HG03025 (cell line): ENCODE data around the gene EIF3M.
"Not testable (repeated sequence)": the region's sequence is repeated elsewhere in the genome, so short reads cannot be mapped to it uniquely, and the experiment has no call there.

Experiments used
- ATAC-seq: cut with Tn5 transposase; IDR thresholded peaks from one replicate; pipeline ENCODE4 v1.9.1; 2021; ENCODE audit warnings: mild to moderate bottlenecking, moderate library complexity; ENCODE audit not compliant: unreplicated experiment, low FRiP score

The EIF3M gene

DNA sequence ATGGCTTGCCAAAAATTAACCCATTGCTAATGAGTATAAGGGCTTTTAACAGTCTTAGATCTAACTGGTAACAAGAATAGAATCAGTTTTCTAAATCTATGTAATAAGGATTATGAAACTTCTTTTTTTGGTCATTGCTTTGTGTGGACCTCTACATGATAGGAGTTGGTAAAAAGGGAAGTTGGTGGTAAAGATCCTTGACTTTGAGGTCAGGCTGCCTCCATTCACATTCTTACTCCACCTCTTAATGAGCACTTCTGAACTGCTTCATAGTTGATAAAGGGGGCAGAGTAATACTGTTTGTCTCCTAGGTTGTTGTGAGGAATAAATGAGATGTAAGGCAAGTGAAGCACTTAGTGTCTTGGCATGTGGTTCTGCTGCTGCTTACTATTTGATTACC, 10.6 kb downstream of the EIF3M start:
- ATAC-seq: no peak

DNA sequence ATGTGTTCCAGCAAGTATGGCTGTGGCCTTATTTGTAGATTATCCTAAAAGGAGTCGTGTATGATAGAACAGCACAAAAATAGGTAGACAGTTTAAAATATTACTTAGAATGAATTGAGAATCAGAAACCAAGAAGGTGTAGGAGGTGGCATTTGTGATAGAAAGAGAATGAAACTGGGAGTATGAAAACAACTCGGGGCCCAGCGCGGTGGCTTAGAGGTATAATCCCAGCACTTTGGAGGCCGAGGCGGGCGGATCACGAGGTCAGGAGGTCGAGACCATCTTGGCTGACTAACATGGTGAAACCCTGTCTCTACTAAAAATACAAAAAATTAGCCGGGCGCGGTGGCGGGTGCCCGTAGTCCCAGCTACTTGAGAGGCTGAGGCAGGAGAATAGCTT, 12.5 kb downstream of the EIF3M start:
- ATAC-seq: not testable (repeated sequence)

DNA sequence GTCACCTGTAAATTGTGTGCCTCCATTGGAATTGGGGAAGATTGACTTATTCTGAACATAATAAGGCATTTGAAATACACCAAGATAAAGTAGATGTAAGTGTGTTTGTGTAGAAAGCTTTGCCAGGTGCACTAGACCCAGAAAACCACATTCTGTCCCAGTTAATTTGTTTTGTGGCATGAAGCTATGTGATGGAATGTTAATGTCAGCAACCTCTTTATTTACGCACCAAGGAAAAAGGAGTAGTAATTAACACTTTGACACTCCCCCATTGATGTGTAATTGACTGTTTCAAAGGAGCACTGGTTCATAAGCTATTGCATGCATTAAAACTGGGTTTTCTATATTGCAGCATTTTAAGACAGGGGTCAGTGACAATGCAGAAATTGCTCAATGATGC, 14.3 kb downstream of the EIF3M start:
- ATAC-seq: no peak

DNA sequence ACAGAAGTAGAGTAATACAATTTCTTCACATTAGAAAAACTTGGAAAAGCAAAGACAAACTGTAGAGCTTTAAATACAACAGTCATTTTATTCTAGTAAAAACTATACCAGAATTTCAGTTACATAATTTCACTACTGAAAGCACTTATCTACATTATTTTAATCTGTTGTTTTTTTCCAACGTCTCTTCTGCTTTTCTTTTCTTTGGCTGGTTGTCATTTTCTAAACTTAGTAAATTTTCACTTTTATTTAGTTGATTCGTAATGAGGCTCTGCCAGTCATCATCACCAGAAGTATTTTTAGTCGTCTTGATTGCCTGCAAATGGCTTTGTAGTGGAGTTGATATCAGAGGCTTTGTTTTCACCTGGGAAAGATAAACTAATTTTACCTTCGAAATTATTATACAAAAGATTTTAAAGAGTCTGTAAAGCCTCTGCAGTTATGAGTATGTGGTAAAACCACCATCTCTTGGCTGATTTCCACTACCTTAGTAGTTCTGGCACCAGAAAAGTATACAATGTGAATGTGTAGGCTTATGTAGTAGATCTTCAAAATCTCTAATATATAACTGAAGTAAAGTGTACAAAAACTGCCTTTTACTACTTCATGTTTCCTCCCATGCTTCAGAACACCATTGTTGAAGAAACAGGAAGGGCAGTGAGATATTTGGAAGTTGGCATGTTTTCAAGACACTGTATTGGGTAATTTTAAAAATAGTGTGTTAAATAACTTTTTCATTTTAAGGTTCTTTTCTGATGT, 19.2 kb downstream of the EIF3M start:
- ATAC-seq: no peak

DNA sequence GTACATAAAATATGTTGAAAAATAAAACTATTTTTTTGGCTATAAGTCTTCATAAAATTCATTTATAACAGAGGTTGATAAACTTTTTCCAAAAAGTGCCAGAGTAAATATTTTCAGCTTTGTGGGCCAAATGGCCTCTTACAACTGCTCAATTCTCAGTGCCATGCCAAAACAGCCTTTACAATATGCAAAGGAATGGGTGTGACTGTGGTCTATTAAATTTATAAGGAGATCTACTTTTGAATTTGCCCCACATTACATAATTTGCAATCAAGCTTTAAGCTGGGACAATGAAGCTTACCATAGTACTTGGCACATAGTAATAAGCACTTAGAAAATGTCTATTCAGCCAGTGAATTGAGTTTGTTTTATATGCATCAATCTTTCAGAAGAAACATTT, 22.6 kb downstream of the EIF3M start:
- no peak for ATAC-seq

DNA sequence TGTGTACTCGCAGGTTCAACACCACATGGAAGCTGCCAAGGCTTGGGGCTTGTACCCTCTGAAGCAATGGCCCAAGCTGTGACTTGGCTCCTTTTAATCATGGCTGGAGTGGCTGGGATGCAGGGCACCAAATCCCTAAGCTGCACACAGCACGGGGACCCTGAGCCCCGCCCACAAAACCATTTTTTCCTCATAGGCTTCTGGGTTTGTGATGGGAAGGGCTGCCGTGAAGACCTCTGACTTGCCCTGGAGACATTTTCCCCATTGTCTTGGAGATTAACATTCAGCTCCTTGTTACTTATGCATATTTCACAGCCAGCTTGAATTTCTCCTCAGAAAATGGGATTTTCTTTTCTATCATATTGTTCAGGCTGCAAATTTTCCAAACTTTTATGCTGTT, 25.2 kb downstream of the EIF3M start:
- ATAC-seq: not testable (repeated sequence)

DNA sequence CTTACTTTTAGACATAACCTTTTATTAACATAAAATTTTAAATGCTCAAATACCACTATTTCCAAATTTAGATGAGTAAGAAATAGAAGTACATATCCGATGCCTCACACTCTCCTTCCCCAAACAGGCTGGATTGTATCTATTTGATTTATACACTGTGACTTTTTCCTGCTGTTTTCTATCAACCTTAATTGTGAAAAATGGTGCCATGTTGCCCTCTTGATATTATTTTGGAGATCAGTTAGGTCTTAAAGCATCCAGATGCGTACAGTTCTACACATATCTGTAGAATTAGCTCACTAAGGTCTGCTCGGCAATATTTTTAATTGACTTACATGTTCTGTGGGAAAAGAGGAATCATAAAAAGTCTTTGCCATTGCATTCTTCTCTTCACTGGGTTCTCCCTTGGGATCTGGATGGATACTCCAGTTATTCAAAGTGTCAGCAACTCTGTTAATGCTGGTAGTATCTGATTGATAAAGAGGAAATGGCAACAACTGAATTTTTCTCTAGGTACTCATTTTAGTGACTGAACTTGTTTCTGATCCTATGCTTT, 27.2 kb downstream of the EIF3M start:
- no peak for ATAC-seq

DNA sequence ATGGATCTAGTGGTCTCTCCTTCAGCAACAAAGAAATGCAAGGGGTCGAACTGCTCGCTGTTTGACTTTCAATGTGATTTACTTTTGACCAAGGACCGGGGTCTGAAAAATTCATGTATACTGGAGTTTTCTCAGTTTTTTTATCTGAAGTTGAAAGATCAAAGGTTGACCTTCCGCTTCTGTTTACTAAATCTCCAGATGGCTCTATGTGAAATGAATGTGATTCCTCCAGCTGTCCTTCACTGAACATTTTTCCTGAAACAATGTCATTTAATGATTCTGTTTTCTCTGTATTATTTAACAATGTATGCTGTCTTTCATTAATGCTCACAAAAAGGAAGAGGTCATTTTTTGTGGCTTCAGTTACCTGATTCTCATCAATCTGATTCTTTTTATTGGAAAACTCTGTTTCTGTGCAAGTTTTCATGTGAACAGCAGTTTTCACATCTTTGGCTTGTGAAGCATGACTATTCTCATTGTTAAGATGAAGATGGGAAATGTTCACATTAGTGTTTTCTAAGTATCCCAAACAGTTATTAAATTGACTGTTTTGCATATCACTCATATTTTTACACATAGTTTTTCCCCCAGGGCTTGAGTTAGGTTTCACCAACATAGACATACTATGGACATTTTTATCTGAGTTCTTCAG, 30.0 kb downstream of the EIF3M start:
- ATAC-seq: no peak

DNA sequence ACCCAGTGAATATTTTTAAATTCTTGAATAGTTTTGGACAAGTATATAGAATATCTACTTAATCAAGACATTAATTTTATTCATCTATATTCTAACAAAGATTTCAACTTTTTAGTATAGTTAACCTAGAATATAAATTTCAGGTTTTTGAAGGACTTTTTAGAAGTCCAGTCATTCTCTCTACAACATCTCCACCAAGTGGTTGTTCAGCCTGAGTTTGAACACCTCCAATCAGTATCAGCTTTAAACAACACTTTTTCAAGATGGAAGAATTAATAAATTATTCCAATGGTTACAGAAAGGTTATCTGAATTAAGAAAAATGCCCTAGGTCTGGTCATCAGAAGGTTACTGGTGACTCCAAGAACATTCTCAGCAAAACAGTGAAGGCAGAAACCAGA, 31.8 kb downstream of the EIF3M start:
- no peak for ATAC-seq

DNA sequence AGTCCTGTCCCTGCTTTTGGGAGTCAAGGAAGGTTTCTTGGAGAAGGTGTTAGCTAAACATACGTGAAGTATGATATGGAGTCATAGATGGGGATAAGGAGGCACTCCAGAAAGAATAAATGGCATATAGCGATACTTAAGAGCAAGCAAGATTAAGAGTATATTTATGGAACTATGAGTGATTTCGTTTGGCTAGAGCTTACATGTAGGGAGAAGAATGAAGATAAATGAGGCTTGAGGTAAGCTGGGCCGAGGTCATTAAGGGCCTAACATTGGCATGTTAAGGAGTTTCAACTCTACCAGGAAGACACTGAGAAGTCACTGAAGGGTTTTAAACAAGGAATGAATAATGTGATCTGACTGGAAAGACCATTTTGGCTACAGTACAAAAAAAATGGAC, 33.3 kb downstream of the EIF3M start:
- no peak for ATAC-seq

DNA sequence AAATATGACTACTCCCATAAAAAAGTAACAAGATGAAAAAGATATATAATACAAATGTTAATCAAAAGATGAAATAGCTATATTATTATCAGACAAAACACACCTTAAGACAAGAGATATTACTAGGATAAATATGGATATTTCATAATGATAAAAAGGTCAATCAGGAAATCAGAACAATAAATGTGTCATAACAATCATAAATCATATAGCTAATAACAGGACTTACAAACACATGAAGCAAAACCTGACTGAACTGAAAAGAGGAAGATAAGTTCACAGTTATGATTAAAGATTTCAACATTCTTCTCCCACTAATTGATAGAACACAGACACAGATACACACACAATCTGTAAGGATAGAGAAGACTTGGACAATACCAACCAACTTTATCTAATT, 47.2 kb downstream of the EIF3M start:
- ATAC-seq: no peak

DNA sequence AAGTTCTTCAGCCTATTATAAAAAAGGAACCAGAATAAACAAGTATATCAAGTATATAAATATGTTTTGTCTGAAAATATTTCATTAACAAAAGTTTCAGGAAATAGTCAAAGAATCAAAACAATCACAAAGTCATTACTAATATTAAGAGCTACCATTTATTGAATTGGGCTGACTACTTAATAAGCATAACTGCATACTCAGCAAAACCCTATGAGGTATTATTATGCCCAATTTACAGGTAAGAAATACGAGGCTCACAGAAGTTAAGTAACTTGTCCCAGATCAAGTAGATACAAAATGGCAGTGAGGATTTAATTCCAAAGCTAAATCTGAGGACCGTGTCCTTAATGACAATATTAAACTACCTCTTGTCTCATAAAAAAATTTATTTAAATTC, 52.2 kb downstream of the EIF3M start:
- no peak for ATAC-seq

DNA sequence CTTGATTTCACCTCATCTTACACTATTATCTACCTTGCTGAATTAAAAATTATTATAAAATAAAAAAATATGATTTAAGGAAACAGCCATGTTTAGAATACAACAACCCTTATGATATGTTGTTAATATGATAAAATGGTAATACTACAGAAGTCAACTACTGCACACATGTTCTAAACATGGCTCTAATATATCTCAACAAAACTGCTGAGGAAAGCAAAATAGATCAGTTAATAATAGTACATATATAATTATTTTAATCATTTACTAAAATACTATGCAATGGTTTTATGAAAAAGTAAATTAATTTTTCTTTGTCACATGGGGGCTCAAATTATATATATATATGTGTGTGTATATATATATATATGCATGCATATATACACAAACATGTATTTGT, 57.7 kb downstream of the EIF3M start:
- ATAC-seq: no peak

DNA sequence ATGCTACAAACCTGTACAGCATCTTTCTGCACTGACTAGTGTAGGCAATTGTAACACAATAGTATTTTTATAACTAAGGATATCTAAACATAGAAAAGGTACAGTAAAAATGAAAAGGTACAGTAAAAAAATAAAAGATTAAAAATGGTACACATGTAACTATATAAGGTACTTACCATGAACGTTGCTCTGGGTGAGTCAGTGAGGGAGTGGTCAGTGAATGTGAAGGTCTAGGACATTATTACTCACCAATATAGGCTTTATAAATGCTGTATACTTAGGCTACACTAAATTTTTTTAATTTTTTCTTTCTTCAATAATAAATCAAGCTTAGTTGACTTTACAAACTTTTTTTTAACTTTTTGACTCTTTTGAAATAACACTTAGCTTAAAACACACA, 59.9 kb downstream of the EIF3M start:
- ATAC-seq: no peak
